ENCODE data around the gene LOXL1. TPM values are rescaled to one million over a fixed set of nuclear protein-coding genes. Genes with fewer than 3 reads are reported as not detected.

Gene LOXL1
- total RNA-seq, 1 donor from 2014 or later = 25.1 TPM

DNA sequence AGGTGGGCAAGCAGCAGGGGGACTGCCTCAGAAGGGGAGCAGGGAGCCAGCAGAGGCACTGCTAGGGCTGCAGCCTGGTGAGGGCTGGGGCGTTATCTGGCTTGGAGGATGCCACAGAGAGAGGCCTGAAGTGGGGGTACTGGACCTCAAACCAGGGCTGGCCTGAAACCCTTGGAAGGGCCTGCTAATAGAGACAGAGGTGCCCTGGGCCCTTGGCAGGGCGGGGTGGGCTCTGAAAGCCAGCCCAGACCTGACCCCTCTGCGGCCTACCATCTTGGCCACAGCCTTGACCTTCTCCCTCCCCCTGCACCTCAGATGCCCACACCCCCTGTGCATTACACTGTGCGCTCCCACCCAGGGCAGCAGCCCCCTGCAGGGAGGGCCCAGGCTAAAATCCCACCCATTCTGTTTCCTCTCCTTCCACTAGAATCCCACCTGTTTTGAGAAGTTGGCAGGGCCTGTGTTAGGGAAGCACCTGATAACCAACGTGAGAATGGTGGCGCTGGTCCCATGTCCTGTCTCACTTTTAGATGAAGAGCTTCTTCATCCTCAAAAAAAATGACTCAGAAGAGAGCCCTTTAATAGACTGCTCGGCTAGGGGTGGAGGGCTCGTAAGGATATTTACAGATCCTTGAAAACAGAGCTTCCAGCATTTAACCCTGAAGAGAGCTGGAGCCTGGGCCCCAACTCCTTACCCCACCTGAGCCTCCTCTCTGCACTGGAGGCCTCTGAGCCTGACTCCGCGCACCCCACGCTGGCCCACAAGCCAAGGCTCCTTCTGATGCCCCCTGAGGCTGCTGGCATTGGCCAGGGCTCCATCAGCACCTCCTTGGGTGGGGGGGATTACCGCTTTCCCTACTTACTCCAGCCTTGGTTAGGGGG is 29.8 kb downstream of the LOXL1 start:
- no peaks in the 10 kb centered on the region for H3K9me3 Mint-ChIP-seq
- no peak for TF ChIP-seq CTCF (conservative IDR thresholded peaks at IDR 0.05)
- H3K27ac Mint-ChIP-seq = no peak overlapping the region
- H3K36me3 Mint-ChIP-seq = no peaks in the 10 kb centered on the region
- H3K27me3 Mint-ChIP-seq = peaks cover 8% of the 10 kb centered on the region
- no peak overlapping the region for H3K4me3 Mint-ChIP-seq
- H3K4me1 Mint-ChIP-seq (ENCODE audit: unreplicated experiment) = peaks cover 4% of the 10 kb centered on the region
- no peak for DNase-seq (ENCODE audit: extremely low spot score, unreplicated experiment)

DNA sequence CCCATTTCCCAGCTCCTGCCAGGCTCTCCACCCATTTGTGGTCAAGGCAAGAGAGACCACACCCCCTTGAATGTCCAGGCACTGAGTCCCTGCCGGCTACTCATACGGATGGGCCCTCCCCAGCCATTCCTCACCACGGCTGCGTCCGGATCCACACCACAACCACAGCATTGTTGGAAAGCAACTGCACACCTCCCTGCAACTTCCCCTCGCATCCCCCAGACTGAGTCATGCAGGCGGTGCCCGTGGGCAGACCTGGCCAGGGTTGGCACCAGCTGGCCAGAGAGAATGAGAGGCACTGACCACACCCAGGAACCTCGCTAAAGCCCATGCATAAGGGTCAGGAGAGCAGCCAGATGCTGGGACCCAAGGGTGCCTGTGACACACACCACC is 30.5 kb downstream of the LOXL1 start:
- H3K4me1 Mint-ChIP-seq (ENCODE audit: unreplicated experiment) = no peaks in the 10 kb centered on the region
- H3K4me3 Mint-ChIP-seq = no peak overlapping the region
- H3K9me3 Mint-ChIP-seq = no peaks in the 10 kb centered on the region
- no peaks in the 10 kb centered on the region for H3K36me3 Mint-ChIP-seq
- peaks cover 8% of the 10 kb centered on the region for H3K27me3 Mint-ChIP-seq
- DNase-seq (ENCODE audit: extremely low spot score, unreplicated experiment) = no peak
- no peak overlapping the region for H3K27ac Mint-ChIP-seq
- TF ChIP-seq CTCF (conservative IDR thresholded peaks at IDR 0.05) = no peak

- Mint-ChIP-seq H3K27me3 (peaks cover 8% of the 10 kb centered on the region), H3K4me3 (no peak overlapping the region), H3K4me1 (ENCODE audit: unreplicated experiment) (no peaks in the 10 kb centered on the region), H3K9me3 (no peaks in the 10 kb centered on the region), H3K27ac (no peak overlapping the region), H3K36me3 (no peaks in the 10 kb centered on the region)
- TF ChIP-seq CTCF (conservative IDR thresholded peaks at IDR 0.05) = no peak
- DNase-seq (ENCODE audit: extremely low spot score, unreplicated experiment) = no peak
Measured at GRCh38 chr15:73957276-73957675, 31.0 kb downstream of the LOXL1 start.

DNA sequence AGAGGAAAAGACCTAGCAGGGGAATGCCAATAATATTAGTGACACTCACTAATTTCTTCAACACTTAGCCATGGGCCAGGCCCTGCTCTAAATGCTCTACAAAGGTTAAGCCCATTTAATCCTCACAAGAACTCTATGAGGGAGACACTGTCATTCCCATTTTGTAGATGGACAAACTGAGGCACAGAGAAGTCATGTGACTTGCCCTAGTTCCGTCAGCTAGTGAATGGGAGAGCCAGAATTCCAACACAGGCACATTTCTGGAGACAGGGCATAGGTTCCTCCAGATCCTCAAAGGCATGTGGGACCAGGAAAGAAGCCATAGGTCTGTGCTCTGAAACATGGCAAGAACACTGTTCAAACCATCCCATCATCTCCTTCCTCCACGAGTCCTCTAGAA is 31.5 kb downstream of the LOXL1 start:
- Mint-ChIP-seq H3K9me3 (no peaks in the 10 kb centered on the region), H3K36me3 (no peaks in the 10 kb centered on the region), H3K27me3 (peaks cover 10% of the 10 kb centered on the region), H3K4me3 (no peak overlapping the region), H3K27ac (no peak overlapping the region), H3K4me1 (ENCODE audit: unreplicated experiment) (no peaks in the 10 kb centered on the region)
- DNase-seq (ENCODE audit: extremely low spot score, unreplicated experiment) = no peak
- TF ChIP-seq CTCF (conservative IDR thresholded peaks at IDR 0.05) = no peak

DNA sequence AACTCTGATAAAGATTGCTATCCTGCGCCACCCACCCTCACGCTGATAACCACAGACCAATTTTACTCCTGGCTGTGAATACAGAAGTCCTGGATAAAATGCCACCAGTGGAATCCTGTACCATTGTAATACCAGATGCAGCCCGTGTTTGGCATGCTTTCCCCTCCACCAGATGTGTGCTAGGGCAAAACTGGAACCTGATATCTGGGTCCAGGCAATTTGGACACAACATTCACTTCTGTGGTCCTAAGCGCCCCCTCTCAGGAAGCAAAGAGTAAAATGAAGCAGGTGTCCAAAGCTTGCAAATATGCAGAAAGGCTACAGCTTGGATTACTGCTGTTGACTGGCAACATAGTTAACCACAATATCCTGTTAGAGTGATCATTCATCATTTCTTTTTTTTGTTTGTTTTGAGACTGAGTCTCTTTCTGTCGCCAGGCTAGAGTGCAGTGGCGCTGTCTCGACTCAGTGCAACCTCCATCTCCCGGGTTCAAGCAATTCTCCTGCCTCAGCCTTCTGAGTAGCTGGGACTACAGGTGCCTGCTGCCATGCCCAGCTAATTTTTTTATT is 32.8 kb downstream of the LOXL1 start:
- H3K4me1 Mint-ChIP-seq (ENCODE audit: unreplicated experiment) = no peaks in the 10 kb centered on the region
- no peak for DNase-seq (ENCODE audit: extremely low spot score, unreplicated experiment)
- no peak for TF ChIP-seq CTCF (conservative IDR thresholded peaks at IDR 0.05)
- peaks cover 10% of the 10 kb centered on the region for H3K27me3 Mint-ChIP-seq
- no peak overlapping the region for H3K27ac Mint-ChIP-seq
- no peaks in the 10 kb centered on the region for H3K36me3 Mint-ChIP-seq
- no peak overlapping the region for H3K4me3 Mint-ChIP-seq
- no peaks in the 10 kb centered on the region for H3K9me3 Mint-ChIP-seq
